GM18870 (cell line): Measurements from ENCODE around the gene YBEY.
A peak's percentile ranks its signal among the peaks of the same experiment; 100 is the strongest.
"Not testable (repeated sequence)": the region's sequence is repeated elsewhere in the genome, so short reads cannot be mapped to it uniquely, and the experiment has no call there.

Source experiments
- ATAC-seq: cut with Tn5 transposase; IDR thresholded peaks from one replicate; pipeline ENCODE4 v1.9.1; 2021; ENCODE audit warnings: moderate library complexity; ENCODE audit not compliant: unreplicated experiment

Gene YBEY

DNA sequence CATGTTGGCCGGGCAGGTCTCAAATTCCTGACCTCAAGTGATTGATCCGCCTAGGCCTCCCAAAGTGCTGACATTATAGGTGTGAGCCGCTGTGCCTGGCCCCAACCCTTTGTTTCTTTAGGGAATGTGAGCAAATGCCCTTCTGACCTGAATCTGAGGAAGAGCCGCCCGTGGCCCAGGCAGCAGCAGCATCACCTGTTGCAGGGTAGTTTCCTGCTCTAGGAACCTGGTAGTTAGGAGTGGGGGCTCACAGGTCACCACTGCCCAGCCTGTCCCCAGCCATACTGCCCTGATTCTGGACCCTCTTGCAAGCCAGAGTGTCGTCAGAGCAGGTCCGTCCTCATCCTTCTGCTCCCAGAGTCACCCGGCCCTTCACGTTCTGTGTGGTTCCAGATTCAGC lies 13.0 kb downstream of the YBEY start:
- no peak for ATAC-seq

DNA sequence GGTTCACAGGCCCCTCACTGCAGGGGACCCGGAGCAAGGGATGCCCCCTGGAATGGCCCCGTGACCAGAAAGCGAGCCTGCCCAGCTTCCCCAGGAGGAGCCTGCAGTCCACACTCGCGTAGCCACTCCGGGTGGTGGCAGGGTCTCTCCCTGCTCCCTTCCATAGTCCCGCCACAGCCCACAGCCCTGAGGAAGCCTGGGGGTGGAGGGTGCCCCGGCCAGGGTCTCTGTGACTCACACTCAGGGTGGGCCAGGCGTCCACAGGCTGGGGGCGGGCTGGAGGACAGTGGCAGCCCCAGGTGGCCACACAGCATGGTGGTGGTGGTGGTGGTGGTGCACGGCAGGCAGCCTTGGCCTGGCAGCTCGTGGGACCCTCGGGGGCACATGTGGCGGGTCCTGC lies 15.6 kb downstream of the YBEY start:
- no peak for ATAC-seq

DNA sequence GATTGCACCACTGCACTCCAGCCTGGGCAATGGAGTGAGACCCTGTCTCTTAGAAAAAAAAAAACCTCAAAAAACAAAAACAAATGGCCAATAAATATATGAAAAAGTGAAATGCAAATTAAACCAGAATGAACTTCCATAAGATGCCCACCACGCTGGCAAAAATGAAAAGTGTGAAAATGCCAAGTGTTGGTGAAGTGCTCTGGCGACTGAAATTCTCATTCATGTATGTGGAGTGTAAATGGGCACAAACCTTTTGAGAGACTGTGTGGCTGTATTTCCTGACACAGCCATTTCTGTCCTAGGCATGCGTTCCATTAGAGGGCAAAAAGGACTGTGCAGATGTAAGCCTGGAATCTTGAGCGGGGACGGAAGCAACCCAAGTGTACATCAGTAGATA lies 18.3 kb downstream of the YBEY start:
- ATAC-seq: no peak

GRCh38 chr21:46304955-46305354 lies 18.8 kb downstream of the YBEY start:
- ATAC-seq: no peak

DNA sequence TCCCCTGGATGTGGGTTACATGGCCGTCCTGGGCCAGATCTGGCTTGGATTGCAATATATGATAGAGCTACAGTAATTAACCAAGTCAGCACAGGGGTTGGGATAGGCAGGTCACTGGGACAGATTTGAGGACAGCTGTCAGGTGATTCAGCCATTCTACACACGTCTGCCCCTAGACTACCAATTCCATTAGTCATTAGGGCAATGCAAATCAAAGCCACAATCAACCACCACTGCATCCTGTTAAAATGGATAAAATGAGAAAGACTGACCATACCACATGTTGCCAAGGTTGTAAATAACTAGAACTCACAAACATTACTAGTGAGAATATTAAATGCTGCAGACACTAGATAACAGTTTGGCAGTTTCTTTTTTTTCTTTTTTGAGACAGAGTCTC lies 21.5 kb downstream of the YBEY start:
- ATAC-seq: no peak

GRCh38 chr21:46308431-46308830 lies 22.3 kb downstream of the YBEY start:
- no peak for ATAC-seq

DNA sequence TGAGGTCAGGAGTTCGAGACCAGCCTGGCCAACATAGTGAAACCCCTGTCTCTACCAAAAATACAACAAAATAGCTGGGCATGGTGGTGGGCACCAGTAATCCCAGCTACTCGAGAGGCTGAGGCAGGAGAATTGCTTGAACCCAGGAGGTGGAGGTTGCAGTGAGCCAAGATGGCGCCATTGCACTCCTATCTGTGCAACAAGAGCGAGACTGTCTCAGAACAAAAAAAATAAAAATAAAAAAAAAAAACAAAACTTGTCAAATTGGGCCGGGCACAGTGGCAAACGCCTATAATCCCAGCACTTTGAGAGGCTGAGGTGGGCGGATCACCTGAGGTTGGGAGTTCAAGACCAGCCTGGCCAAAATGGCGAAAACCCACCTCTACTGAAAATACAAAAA lies 24.1 kb downstream of the YBEY start:
- ATAC-seq: not testable (repeated sequence)

DNA sequence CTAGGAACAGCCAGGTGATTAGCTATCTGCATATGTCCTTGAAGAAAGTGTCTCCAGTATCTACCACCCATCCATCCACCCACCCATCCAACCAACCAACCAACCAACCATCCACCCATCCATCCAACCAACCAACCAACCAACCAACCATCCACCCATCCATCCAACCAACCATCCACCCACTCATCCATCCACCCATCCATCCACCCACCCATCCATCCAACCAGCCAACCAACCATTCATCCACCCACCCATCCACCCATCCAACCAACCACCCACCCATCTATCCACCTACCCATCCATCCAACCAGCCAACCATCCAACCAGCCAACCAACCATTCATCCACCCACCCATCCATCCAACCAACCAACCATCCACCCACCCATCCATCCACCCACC lies 25.4 kb downstream of the YBEY start:
- ATAC-seq: no peak

- ATAC-seq: no peak
These were observed 26.8 kb downstream of the YBEY start for GRCh38 chr21:46312949-46313348.

DNA sequence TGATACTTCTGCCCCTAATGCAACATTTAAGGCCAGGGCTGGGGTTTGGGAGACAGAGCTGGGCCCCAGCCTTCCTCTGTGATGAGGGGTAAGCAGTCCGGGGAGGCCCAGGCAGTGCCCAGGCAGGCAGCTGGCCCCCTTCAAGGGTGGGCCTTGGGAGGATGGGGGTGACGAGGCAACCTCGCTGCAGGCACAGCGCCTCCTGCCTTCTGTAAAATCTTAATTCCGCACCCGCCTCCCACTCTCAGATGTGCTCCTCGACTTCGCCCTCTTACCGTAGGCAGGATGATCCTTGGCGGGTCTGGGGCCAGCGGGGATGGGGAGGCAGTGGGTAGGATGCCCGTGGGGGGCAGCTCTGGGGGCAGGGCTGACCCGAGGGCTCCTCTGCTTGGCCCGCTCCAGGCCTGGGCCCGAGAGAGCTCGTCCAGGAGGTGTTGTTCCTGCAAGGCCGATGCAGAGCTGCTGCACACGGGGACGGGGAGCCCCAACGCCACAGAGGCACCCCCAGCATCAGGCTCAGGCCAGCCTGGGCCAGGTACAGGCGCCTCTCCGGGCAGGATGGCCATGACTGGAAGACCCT lies 28.4 kb downstream of the YBEY start:
- ATAC-seq: no peak

- no peak for ATAC-seq
These were observed 30.7 kb downstream of the YBEY start for GRCh38 chr21:46316708-46317324.

DNA sequence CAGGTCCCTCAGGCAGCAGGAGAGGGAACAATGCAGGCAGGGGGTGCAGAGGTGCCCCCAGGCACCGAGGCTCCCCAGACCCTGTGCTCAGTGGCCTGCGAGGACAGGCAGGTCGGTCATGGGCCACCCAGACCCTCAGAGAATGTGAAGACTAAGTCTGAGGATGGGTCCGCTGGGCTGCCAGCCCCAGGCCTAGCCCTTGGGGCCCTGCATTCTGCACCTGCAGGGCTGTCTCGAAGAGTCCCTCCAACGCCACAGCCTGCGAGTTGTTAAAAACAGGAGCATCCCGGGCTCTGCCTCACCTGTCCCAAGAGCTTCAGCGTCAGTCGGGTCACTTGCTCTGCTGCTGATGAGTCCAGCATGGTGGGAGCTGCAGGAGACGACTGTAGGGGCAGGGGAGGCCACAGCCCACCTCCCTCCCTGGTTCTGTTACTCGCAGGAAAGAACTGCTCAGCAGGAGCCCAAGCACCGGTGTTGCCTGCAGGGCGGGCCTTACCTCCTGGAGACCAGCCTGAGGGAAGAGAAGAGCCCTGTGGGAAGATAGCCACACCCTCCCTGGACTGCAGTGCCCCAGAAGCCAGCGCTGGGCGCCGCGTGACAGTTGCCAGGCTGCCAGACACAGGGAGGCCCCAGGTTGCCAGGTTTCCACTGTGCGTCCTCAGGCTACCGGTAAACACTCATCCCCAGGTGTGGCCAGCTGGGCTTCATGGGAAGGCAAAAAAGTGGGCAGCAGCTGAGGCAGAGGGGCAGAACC lies 31.7 kb downstream of the YBEY start:
- no peak for ATAC-seq

GRCh38 chr21:46318464-46318845 lies 32.3 kb downstream of the YBEY start:
- ATAC-seq: no peak

- ATAC-seq: no peak
These were observed 33.0 kb downstream of the YBEY start for GRCh38 chr21:46319186-46319585.

DNA sequence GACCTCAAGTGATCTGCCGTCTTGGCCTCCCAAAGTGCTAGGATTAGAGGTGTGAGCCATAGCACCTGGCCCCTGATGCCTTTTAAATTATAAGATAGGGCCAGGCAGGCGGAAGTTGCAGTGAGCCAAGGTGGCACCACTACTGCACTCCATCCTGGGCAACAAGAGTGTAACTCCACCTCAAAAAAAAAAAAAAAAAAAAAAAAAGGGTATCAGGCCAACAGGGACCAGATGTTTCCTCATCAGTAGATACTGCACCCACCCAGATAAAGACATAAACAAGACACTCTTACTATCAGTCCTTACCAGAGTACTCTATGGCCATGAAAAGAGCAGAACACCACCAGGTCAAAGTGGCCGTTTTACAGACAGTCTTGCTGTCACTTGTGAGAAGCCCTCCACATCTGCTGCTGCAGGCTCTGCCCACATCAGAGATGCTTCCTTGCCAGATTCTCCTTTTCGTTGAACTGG lies 34.2 kb downstream of the YBEY start:
- ATAC-seq: no peak

DNA sequence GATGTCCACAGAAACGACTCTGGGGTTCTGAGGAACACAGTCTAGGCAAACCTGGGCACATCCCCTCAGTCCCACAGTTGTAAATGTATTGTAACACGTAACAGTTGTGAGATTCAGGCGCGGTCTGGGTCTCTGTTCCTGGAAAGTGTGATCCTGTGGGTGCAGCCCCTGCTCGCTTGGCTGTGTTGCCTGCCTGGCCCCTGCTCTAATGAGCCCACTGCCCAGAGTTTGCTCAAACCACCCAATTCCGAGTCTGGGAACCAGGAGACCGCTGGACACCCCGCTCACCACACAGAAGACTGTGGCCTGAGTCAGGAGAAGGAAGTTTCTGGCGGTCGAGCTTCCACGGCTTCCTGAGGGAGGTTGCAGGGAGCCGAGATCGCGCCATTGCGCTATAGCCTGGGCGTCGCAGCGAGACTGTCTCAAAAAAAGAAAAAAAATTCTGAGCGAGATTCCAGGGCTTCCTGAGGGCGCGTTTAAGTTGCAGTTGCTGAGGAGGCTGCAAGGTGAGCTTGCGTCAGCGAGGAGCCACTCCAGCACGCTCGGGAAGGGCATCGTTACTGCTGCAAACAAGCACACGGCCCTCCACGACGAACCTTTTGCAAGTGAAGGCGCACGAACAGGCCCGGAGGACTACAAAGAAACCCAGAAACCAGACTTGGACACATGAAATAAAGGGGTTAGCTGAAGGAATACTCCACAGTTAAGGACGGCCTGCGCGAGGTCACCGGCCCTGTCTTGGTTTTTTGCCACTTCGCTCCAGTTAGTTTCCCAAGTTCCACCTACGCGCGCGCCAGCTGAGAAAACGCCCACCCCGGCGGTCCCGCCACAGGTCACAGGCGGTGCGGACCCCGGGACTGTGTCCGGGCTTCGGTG lies 36.4 kb downstream of the YBEY start:
- no peak for ATAC-seq

GRCh38 chr21:46323227-46323709 lies 37.1 kb downstream of the YBEY start:
- ATAC-seq: no peak

DNA sequence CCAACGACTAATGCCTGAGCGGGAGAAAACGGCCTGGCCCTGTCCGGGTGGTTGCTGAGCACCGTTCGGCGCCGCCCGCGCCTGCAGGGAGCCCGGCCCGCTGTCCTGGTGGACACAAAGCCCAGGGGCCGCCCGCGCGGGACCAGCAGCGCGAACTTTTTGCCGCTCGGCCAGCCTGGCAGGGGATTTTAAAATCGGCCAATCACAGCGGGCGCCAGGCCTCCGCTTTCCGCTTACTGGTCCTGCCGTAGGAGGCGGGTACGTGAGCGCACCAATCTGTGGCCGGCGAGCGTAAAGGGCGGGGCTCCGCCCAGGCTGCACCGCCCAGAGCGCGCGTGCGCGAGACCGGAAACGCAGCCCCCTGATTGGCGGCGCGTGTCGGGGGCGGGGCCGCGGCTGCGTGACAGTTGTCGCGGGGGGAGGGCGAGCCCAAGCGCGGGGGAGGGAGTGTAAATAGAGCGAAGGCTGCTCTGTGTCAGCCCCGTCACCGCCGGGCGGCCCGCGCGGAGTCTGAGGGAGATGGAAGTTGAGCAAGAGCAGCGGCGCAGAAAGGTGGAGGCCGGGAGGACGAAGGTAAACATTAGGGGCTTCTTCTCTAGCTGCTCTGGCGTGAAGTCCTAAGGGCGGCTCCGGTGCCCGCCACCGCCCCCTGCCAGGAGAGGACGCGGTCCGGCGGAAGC lies 37.7 kb downstream of the YBEY start, which contains the start of the genes C21orf58 and PCNT:
Gene C21orf58 (minus strand): TSS at position 161 of the 680 bp plus-strand sequence. CDS start 1,132 bp downstream, outside the sequence.
Gene PCNT (plus strand): TSS at position 447 of the 680 bp plus-strand sequence. CDS start 73 bp downstream, at position 520.
- ATAC-seq: peak; percentile 70

DNA sequence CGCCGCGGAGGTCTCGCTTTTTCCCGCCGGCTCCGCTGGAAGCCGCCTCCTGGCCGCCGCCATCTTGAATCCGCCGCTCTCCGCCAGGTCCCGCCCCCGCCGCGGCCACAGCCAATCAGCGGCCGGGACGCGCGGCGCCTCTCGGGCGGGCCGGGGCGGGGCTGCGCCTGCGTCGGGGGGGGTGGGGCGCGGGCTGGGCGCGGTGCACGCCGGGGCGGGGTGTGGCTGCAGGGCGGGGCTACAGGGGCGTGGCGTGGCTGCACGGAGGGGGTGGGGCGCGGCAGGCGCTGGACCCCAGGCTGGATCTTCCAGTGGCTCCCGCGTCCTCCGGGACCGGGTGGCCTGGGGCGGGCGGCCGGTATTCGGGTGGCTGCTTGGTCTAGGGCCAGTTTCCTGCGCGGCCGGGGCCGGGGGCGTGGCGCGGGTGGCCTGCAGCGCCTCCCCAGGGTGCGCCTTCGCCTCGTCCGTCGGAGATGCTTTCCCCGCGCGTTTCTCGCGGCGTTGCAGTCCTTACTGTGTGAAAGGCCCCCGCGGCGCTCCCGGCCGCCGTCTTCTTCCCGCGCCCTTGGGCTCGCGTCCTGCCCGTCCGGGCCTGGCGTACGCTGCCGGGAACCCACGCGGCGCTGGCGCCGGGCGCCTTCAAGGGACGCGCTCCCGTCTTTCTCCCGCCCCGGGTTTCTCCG lies 38.4 kb downstream of the YBEY start:
- peak; percentile 25 for ATAC-seq
